Activated CD8-positive, alpha-beta T cell treated with anti-CD3 and anti-CD28 coated beads for 36 hours (primary cell): Measurements from ENCODE around the gene JHY. TPM values are rescaled to one million over a fixed set of nuclear protein-coding genes. Genes with fewer than 3 reads are reported as not detected.
A peak's percentile ranks its signal among the peaks of the same experiment; 100 is the strongest.

Experiments
- ATAC-seq: fragments of 200-7000 bp; cut with Tn5 transposase; one replicate; pipeline ENCODE4 v1.10.0; 2021; ENCODE audit warnings: mild to moderate bottlenecking, moderate library complexity
- CTCF ChIA-PET: fragments of 350-600 bp; sonication (Branson Sonifier 250); formaldehyde crosslinking; loops from one replicate; lab custom pipeline; 2021; ENCODE audit warnings: antibody characterized with exemption; lab: Charles Lee
- POLR2A ChIA-PET: fragments of 350-600 bp; sonication (Branson Sonifier 250); formaldehyde crosslinking; loops from one replicate; lab custom pipeline; 2021; ENCODE audit warnings: antibody characterized with exemption; lab: Charles Lee
- DNase-seq: peaks from one replicate; pipeline ENCODE4 v3.0.0-alpha.2; 2020
- H3K27ac Mint-ChIP-seq: one replicate; pipeline ENCODE4 v1.8.0; 2021; ENCODE audit warnings: mild to moderate bottlenecking, mixed read lengths
- H3K27me3 Mint-ChIP-seq: one replicate; pipeline ENCODE4 v1.8.0; 2021; ENCODE audit warnings: mixed read lengths
- H3K36me3 Mint-ChIP-seq: one replicate; pipeline ENCODE4 v1.8.0; 2021; ENCODE audit warnings: low read depth, mixed read lengths
- H3K4me1 Mint-ChIP-seq: one replicate; pipeline ENCODE4 v1.8.0; 2021; ENCODE audit warnings: low read depth, mixed read lengths
- H3K4me3 Mint-ChIP-seq: one replicate; pipeline ENCODE4 v1.8.0; 2021; ENCODE audit warnings: mild to moderate bottlenecking, moderate library complexity, mixed read lengths
- H3K9me3 Mint-ChIP-seq: one replicate; pipeline ENCODE4 v1.8.0; 2021; ENCODE audit warnings: mixed read lengths
- intact Hi-C: fragments of 100-400 bp; cut with micrococcal nuclease; formaldehyde crosslinking; loops from one replicate; pipeline ENCODE4 v1.10.0; 2022
- total RNA-seq, 2 experiments: library from RNA; stranded (reverse); gene quantifications; one replicate each; pipeline ENCODE4 v1.2.3, GENCODE V29; 2021
- TF ChIP-seq, protein P1 (sequence below): fragments of 200-600 bp; IDR thresholded peaks from one replicate; pipeline ENCODE4 v1.8.0; 2022; ENCODE audit warnings: antibody characterized with exemption, mild to moderate bottlenecking

The JHY gene
- total RNA-seq, 2 experiments from 2014 or later: 1.3 to 1.8 TPM

DNA sequence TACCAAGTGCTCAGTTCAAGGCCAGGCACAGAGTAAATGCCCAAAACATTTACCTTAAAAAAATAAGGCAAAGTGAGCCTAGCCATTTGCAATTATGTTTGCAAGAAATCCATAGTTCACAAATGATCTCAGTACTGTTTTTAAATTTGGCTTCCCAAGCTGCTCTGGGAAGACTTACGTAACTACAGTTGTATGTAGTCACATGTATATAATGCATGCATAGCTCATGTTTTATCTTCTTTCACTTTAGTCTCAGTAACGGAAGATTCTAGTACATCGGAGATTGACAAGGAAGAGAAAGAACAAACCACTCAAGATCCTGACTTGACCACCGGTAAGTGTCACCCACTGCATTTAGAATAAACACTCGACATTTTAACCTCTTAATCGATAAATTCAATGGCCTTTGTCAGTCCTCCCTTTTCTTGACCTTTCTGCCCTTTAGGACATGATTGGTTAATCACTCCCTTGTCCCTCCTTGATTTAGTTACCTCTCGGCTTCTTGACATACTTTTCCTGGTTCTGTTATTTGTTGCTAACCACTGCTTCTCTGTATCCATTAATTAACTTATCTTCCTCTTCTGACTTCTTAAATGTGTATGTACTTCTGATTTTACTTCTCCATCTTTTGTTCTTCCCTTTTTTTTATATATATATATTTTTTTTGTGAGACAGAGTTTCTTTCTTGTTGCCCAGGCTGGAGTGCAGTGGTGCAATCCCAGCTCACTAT lies 18.0 kb upstream of the JHY start:
- no peaks in the 10 kb centered on the region for H3K27me3 Mint-ChIP-seq
- no peak for ATAC-seq

GRCh38 chr11:122869622-122870021 lies 12.9 kb upstream of the JHY start:
- peaks cover 49% of the 10 kb centered on the region for H3K36me3 Mint-ChIP-seq
- no peaks in the 10 kb centered on the region for H3K9me3 Mint-ChIP-seq
- CTCF ChIA-PET: interaction anchor here (0.6 to 2.5 kb wide), 8 partner anchors 10 to 194 kb away, joined by 3 to 13 read pairs (median 6); no protein-coding TSS in a partner anchor
- POLR2A ChIA-PET: interaction anchor here (0.8 to 0.9 kb wide), 3 partner anchors 55 to 192 kb away, joined by 3 to 5 read pairs (median 4); partner anchors contain the start of gene HSPA8
- H3K4me3 Mint-ChIP-seq: no peak overlapping the region
- intact Hi-C loops: loop anchor here (5.0 kb wide), 1 partner anchor 153 kb away; no protein-coding TSS in a partner anchor
- H3K27me3 Mint-ChIP-seq: no peaks in the 10 kb centered on the region
- no peak for DNase-seq
- ATAC-seq: no peak
- TF ChIP-seq, protein P1, sequence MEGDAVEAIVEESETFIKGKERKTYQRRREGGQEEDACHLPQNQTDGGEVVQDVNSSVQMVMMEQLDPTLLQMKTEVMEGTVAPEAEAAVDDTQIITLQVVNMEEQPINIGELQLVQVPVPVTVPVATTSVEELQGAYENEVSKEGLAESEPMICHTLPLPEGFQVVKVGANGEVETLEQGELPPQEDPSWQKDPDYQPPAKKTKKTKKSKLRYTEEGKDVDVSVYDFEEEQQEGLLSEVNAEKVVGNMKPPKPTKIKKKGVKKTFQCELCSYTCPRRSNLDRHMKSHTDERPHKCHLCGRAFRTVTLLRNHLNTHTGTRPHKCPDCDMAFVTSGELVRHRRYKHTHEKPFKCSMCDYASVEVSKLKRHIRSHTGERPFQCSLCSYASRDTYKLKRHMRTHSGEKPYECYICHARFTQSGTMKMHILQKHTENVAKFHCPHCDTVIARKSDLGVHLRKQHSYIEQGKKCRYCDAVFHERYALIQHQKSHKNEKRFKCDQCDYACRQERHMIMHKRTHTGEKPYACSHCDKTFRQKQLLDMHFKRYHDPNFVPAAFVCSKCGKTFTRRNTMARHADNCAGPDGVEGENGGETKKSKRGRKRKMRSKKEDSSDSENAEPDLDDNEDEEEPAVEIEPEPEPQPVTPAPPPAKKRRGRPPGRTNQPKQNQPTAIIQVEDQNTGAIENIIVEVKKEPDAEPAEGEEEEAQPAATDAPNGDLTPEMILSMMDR: no peak
- H3K27ac Mint-ChIP-seq: peak overlapping the region; percentile 71
- peaks cover 12% of the 10 kb centered on the region for H3K4me1 Mint-ChIP-seq

More for the DNA sequence above, 18.0 kb upstream of the JHY start:
- TF ChIP-seq, protein P1: no peak
- no peak for DNase-seq
- H3K36me3 Mint-ChIP-seq: peaks cover 53% of the 10 kb centered on the region
- intact Hi-C loops: loop anchor here (5.0 kb wide), 1 partner anchor 158 kb away; no protein-coding TSS in a partner anchor
- H3K9me3 Mint-ChIP-seq: no peaks in the 10 kb centered on the region
- peaks cover 21% of the 10 kb centered on the region for H3K4me1 Mint-ChIP-seq
- H3K4me3 Mint-ChIP-seq: no peak overlapping the region
- POLR2A ChIA-PET: interaction anchor here (0.7 to 2.1 kb wide), 4 partner anchors 26 to 190 kb away, joined by 4 to 5 read pairs (median 5); partner anchors contain the start of gene CRTAM
- H3K27ac Mint-ChIP-seq: no peak overlapping the region
- CTCF ChIA-PET: interaction anchor here (0.7 to 7.1 kb wide), 36 partner anchors 9 to 236 kb away, joined by 3 to 127 read pairs (median 6); partner anchors contain the start of gene CRTAM

GRCh38 chr11:122871302-122871701 lies 11.3 kb upstream of the JHY start:
- peak overlapping the region; percentile 20 for H3K27ac Mint-ChIP-seq
- H3K9me3 Mint-ChIP-seq: no peaks in the 10 kb centered on the region
- H3K27me3 Mint-ChIP-seq: no peaks in the 10 kb centered on the region
- intact Hi-C loops: no loop called here
- H3K4me1 Mint-ChIP-seq: peaks cover 10% of the 10 kb centered on the region
- H3K36me3 Mint-ChIP-seq: peaks cover 36% of the 10 kb centered on the region
- ATAC-seq: no peak
- TF ChIP-seq, protein P1: no peak
- ChIA-PET CTCF (interaction anchor here (0.7 to 2.4 kb wide), 6 partner anchors 9 to 183 kb away, joined by 3 to 7 read pairs (median 4); no protein-coding TSS in a partner anchor), POLR2A (no interaction called here)
- H3K4me3 Mint-ChIP-seq: no peak overlapping the region
- no peak for DNase-seq

DNA sequence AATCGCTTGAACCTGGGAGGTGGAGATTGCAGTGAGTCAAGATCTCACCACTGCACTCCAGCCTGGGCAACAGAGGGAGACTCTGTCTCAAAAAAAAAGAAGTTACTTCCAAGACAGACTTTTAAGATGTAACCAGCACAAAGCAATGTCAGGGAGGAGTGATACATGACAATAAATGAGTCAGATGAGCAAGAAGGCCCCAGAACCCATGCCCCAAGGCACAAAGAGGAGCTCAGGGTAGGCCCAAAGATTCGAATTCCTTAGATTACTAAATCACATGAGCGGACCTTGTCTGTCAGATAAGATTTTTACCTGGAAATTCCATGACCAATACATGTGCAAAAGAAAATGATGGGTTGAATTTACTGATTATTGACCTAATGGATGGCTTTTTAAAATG lies 10.5 kb upstream of the JHY start:
- H3K36me3 Mint-ChIP-seq: peaks cover 33% of the 10 kb centered on the region
- ATAC-seq (no peak), DNase-seq (no peak)
- peak overlapping the region; percentile 9 for H3K27ac Mint-ChIP-seq
- CTCF ChIA-PET: interaction anchor here (1.1 to 3.7 kb wide), 3 partner anchors 8 to 151 kb away, joined by 3 to 20 read pairs (median 6); no protein-coding TSS in a partner anchor
- peaks cover 11% of the 10 kb centered on the region for H3K4me1 Mint-ChIP-seq
- H3K9me3 Mint-ChIP-seq: no peaks in the 10 kb centered on the region
- intact Hi-C loops: no loop called here
- POLR2A ChIA-PET: interaction anchor here (1.4 kb wide), 1 partner anchor 11 kb away, joined by 3 read pairs; no protein-coding TSS in a partner anchor
- H3K27me3 Mint-ChIP-seq: no peaks in the 10 kb centered on the region
- TF ChIP-seq, protein P1: no peak
- H3K4me3 Mint-ChIP-seq: no peak overlapping the region
